K562 (cell line): Measurements from ENCODE around the gene XYLB. TPM values are rescaled to one million over a fixed set of nuclear protein-coding genes. Genes with fewer than 3 reads are reported as not detected.

Source experiments
- ARID1B ChIP-seq: fragments of 450-650 bp; IDR thresholded peaks from 2 replicates; pipeline ENCODE4 v1.6.1; 2016; ENCODE audit warnings: antibody characterized with exemption, mild to moderate bottlenecking, inconsistent platforms
- BRD4 ChIP-seq: fragments of 200-600 bp; sonication (generic); IDR thresholded peaks from 2 replicates; pipeline ENCODE4 v1.6.1; 2017; ENCODE audit warnings: inconsistent platforms
- CCAR2 ChIP-seq: fragments of 200-400 bp; formaldehyde crosslinking; IDR thresholded peaks from 2 replicates; pipeline ENCODE4 v1.6.1; 2017; ENCODE audit warnings: mild to moderate bottlenecking, low read depth, low read length
- ESRRA ChIP-seq: fragments of 450-650 bp; IDR thresholded peaks from 2 replicates; pipeline ENCODE4 v1.6.1; 2014; ENCODE audit warnings: low read depth, mild to moderate bottlenecking, moderate library complexity, borderline replicate concordance
- ETS2 ChIP-seq: IDR thresholded peaks from 2 replicates; pipeline ENCODE4 v1.6.1; 2016; ENCODE audit warnings: borderline replicate concordance, missing genetic modification characterization, mild to moderate bottlenecking, moderate library complexity, missing compliant biosample characterization; ENCODE audit not compliant: poor library complexity, severe bottlenecking
- GATAD2A ChIP-seq: fragments of 450-650 bp; IDR thresholded peaks from 2 replicates; pipeline ENCODE4 v1.6.1; 2017
- HMG20A ChIP-seq: fragments of 450-650 bp; formaldehyde crosslinking; conservative IDR thresholded peaks from 2 replicates; pipeline ENCODE4 v1.4.0; 2020; ENCODE audit warnings: mild to moderate bottlenecking, mixed read lengths
- PHB ChIP-seq: fragments of 250-450 bp; sonication (Bioruptor Pico); IDR thresholded peaks from 2 replicates; pipeline ENCODE4 v1.5.0; 2021
- SMAD3 ChIP-seq: fragments of 450-650 bp; formaldehyde crosslinking; conservative IDR thresholded peaks from 2 replicates; pipeline ENCODE4 v1.4.0; 2020; ENCODE audit warnings: mild to moderate bottlenecking
- ZNF263 ChIP-seq: sonication (generic); formaldehyde crosslinking; IDR thresholded peaks from 2 replicates; pipeline ENCODE4 v1.8.0; 2022; ENCODE audit warnings: mild to moderate bottlenecking, missing genetic modification reagents, borderline replicate concordance
- ZNF347 ChIP-seq: fragments of 450-650 bp; formaldehyde crosslinking; IDR thresholded peaks from 2 replicates; pipeline ENCODE4 v1.4.0; 2020; ENCODE audit warnings: low read depth, mild to moderate bottlenecking, moderate library complexity
- ZNF644 ChIP-seq: fragments of 200-800 bp; sonication (Bioruptor generic); IDR thresholded peaks from 2 replicates; pipeline ENCODE4 v1.6.1; 2016; ENCODE audit warnings: low read depth, missing genetic modification characterization, missing compliant biosample characterization
- polyA plus RNA-seq, 8 experiments: library from polyadenylated mRNA; depleted of rRNA in 4 of 8; stranded (reverse) in 5 of 8; unstranded in 3 of 8; fragments of >200 nt; fragmentation: Nextera tagmentation in 2 of 8; fragmentation: Illumina TruSeq in 1 of 8; extraction: Ambion mirVana in 2 of 8; extraction: Trizol in 1 of 8; gene quantifications; 2 replicates each; pipeline versions ENCODE4 v1.2.1 to v1.2.3, GENCODE V29; 2011 to 2014; ENCODE audit warnings: inconsistent platforms in 1 of 8, missing spikeins in 1 of 8
- total RNA-seq, 7 experiments: library from RNA; depleted of rRNA in 6 of 7; stranded (reverse); fragments of >200 nt in 6 of 7; fragmentation: Illumina TruSeq in 2 of 7; extraction: Trizol in 2 of 7; gene quantifications; 2 replicates each; pipeline versions ENCODE4 v1.2.1 to v1.2.3, GENCODE V29; 2011 to 2021; ENCODE audit warnings: low replicate concordance in 1 of 7
- TF ChIP-seq, protein P1 (sequence below): sonication (generic); formaldehyde crosslinking; IDR thresholded peaks from 2 replicates; pipeline ENCODE4 v1.8.0; 2022; ENCODE audit warnings: mild to moderate bottlenecking, missing genetic modification reagents, borderline replicate concordance
- TF ChIP-seq, protein P2 (sequence below): fragments of 450-650 bp; IDR thresholded peaks from 2 replicates; pipeline ENCODE4 v1.6.1; 2014; ENCODE audit warnings: low read depth, mild to moderate bottlenecking, moderate library complexity, borderline replicate concordance
- TF ChIP-seq, protein P3 (sequence below): sonication (generic); formaldehyde crosslinking; IDR thresholded peaks from 2 replicates; pipeline ENCODE4 v1.8.0; 2022; ENCODE audit warnings: mild to moderate bottlenecking, missing genetic modification reagents
- TF ChIP-seq, protein P4 (sequence below): sonication (generic); formaldehyde crosslinking; IDR thresholded peaks from 2 replicates; pipeline ENCODE4 v1.8.1; 2023; ENCODE audit warnings: mild to moderate bottlenecking, missing genetic modification reagents
- TF ChIP-seq, protein P5 (sequence below): fragments of 450-650 bp; formaldehyde crosslinking; IDR thresholded peaks from 2 replicates; pipeline ENCODE4 v1.4.0; 2022; ENCODE audit warnings: missing genetic modification characterization
- TF ChIP-seq, protein P6 (sequence below): IDR thresholded peaks from 2 replicates; pipeline ENCODE4 v1.6.1; 2012; ENCODE audit warnings: low read depth, low read length, improper control_type of control experiment, borderline replicate concordance

Gene XYLB
- total and polyA plus RNA-seq, 9 of the 15 experiments (the other 6 are each of a cell fraction or from before 2014, with no cell fraction given) = 4.0 to 20.2 (median 13.2) TPM

DNA sequence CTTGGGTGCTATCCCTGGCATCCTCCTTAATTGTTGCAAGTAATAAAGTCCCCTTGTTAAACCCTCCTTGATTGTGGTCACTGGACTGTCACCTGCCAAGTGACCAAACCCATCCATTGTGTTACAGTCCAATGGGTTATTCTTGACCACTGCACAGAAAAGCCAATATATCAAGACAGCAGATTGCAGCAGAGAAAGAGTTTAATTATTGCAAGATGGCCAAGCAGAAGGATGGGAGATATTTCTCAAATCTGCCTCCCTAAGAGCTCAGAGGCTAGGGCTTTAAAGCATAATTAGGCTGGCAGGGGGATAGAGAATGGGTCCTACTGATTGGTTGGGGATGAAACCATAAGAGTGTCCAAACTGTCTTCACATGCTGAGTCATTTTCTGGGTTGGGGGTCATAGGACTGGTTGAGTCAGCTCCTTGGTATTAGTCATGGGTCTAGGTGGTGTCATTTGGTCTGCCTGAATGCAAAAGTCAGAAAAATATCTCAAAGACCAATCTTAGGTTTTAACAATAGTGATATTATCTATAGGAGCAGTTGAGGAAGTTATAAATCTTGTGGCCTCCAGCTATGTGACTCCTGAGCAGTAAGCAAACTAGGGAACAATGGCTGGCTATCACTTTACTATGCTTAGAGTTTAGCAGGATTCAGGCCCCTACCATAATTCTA lies 19.1 kb upstream of the XYLB start (continued):
- TF ChIP-seq, protein P1, sequence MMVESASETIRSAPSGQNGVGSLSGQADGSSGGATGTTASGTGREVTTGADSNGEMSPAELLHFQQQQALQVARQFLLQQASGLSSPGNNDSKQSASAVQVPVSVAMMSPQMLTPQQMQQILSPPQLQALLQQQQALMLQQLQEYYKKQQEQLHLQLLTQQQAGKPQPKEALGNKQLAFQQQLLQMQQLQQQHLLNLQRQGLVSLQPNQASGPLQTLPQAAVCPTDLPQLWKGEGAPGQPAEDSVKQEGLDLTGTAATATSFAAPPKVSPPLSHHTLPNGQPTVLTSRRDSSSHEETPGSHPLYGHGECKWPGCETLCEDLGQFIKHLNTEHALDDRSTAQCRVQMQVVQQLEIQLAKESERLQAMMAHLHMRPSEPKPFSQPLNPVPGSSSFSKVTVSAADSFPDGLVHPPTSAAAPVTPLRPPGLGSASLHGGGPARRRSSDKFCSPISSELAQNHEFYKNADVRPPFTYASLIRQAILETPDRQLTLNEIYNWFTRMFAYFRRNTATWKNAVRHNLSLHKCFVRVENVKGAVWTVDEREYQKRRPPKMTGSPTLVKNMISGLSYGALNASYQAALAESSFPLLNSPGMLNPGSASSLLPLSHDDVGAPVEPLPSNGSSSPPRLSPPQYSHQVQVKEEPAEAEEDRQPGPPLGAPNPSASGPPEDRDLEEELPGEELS (CRISPR knock-in tag) = no peak
- TF ChIP-seq, protein P2, sequence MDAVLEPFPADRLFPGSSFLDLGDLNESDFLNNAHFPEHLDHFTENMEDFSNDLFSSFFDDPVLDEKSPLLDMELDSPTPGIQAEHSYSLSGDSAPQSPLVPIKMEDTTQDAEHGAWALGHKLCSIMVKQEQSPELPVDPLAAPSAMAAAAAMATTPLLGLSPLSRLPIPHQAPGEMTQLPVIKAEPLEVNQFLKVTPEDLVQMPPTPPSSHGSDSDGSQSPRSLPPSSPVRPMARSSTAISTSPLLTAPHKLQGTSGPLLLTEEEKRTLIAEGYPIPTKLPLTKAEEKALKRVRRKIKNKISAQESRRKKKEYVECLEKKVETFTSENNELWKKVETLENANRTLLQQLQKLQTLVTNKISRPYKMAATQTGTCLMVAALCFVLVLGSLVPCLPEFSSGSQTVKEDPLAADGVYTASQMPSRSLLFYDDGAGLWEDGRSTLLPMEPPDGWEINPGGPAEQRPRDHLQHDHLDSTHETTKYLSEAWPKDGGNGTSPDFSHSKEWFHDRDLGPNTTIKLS = no peak
- TF ChIP-seq ESRRA (no peak), GATAD2A (no peak), SMAD3 (CRISPR knock-in tag) (no peak), ARID1B (peak; percentile 78), BRD4 (no peak), PHB (CRISPR knock-in tag) (no peak), HMG20A (CRISPR knock-in tag) (no peak), CCAR2 (no peak), ZNF347 (CRISPR knock-in tag) (no peak), ZNF263 (CRISPR knock-in tag) (no peak), ETS2 (tag) (no peak), ZNF644 (tag) (no peak)
- TF ChIP-seq, protein P3, sequence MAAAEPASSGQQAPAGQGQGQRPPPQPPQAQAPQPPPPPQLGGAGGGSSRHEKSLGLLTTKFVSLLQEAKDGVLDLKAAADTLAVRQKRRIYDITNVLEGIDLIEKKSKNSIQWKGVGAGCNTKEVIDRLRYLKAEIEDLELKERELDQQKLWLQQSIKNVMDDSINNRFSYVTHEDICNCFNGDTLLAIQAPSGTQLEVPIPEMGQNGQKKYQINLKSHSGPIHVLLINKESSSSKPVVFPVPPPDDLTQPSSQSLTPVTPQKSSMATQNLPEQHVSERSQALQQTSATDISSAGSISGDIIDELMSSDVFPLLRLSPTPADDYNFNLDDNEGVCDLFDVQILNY = no peak
- TF ChIP-seq, protein P4, sequence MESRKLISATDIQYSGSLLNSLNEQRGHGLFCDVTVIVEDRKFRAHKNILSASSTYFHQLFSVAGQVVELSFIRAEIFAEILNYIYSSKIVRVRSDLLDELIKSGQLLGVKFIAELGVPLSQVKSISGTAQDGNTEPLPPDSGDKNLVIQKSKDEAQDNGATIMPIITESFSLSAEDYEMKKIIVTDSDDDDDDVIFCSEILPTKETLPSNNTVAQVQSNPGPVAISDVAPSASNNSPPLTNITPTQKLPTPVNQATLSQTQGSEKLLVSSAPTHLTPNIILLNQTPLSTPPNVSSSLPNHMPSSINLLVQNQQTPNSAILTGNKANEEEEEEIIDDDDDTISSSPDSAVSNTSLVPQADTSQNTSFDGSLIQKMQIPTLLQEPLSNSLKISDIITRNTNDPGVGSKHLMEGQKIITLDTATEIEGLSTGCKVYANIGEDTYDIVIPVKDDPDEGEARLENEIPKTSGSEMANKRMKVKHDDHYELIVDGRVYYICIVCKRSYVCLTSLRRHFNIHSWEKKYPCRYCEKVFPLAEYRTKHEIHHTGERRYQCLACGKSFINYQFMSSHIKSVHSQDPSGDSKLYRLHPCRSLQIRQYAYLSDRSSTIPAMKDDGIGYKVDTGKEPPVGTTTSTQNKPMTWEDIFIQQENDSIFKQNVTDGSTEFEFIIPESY = no peak
- TF ChIP-seq, protein P5, sequence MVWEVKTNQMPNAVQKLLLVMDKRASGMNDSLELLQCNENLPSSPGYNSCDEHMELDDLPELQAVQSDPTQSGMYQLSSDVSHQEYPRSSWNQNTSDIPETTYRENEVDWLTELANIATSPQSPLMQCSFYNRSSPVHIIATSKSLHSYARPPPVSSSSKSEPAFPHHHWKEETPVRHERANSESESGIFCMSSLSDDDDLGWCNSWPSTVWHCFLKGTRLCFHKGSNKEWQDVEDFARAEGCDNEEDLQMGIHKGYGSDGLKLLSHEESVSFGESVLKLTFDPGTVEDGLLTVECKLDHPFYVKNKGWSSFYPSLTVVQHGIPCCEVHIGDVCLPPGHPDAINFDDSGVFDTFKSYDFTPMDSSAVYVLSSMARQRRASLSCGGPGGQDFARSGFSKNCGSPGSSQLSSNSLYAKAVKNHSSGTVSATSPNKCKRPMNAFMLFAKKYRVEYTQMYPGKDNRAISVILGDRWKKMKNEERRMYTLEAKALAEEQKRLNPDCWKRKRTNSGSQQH (CRISPR knock-in tag) = no peak
- TF ChIP-seq, protein P6, sequence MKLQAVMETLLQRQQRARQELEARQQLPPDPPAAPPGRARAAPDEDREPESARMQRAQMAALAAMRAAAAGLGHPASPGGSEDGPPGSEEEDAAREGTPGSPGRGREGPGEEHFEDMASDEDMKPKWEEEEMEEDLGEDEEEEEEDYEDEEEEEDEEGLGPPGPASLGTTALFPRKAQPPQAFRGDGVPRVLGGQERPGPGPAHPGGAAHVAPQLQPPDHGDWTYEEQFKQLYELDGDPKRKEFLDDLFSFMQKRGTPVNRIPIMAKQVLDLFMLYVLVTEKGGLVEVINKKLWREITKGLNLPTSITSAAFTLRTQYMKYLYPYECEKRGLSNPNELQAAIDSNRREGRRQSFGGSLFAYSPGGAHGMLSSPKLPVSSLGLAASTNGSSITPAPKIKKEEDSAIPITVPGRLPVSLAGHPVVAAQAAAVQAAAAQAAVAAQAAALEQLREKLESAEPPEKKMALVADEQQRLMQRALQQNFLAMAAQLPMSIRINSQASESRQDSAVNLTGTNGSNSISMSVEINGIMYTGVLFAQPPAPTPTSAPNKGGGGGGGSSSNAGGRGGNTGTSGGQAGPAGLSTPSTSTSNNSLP = no peak
